Testis (tissue), 3 donors: ENCODE measurements around the gene PON3. TPM values are rescaled to one million over a fixed set of nuclear protein-coding genes. Genes with fewer than 3 reads are reported as not detected.

Experiments used
- DNase-seq: peaks from one replicate; pipeline ENCODE4 v3.0.0-alpha.2; 2019
- H3K27ac ChIP-seq, 2 donors: fragments of 200-600 bp; sonication (generic); one replicate each; pipeline ENCODE4 v1.5.1; 2019
- H3K27me3 ChIP-seq: fragments of 200-600 bp; sonication (generic); one replicate; pipeline ENCODE4 v1.5.1; 2019
- H3K36me3 ChIP-seq: fragments of 200-600 bp; sonication (generic); one replicate; pipeline ENCODE4 v1.5.1; 2017; ENCODE audit warnings: low read depth; ENCODE audit errors: missing control alignments
- H3K4me1 ChIP-seq: fragments of 200-600 bp; sonication (generic); one replicate; pipeline ENCODE4 v1.5.1; 2019
- H3K4me3 ChIP-seq, 2 donors: fragments of 200-600 bp; sonication (generic); one replicate each; pipeline ENCODE4 v1.5.1; 2017 to 2019
- H3K9me3 ChIP-seq: fragments of 200-600 bp; sonication (generic); one replicate; pipeline ENCODE4 v1.5.1; 2017
- POLR2A ChIP-seq: fragments of 450-650 bp; IDR thresholded peaks from one replicate; pipeline ENCODE4 v1.6.1; 2017; ENCODE audit warnings: antibody characterized with exemption, mild to moderate bottlenecking, moderate library complexity
- WGBS, 2 donors: methylation state at CpG; one replicate each; pipeline ENCODE4 v1.1.5; 2018; 5-methylcytosine and 5-hydroxymethylcytosine counted together
- intact Hi-C: fragments of 100-400 bp; cut with DNase I; formaldehyde crosslinking; loops from one replicate; pipeline ENCODE4 v1.15.1; 2023; ENCODE audit warnings: low total_unique reads
- polyA plus RNA-seq: library from polyadenylated mRNA; stranded (reverse); fragments of 350-450 nt; fragmentation: Illumina TruSeq; extraction: RNeasy Lipid Tissue Mini Kit (QIAGEN cat#74804); gene quantifications from one replicate; pipeline ENCODE4 v1.2.3, GENCODE V29; 2014; ENCODE audit warnings: low read depth, low replicate concordance; ENCODE audit not compliant: insufficient read depth
- total RNA-seq, 2 donors: library from RNA; depleted of rRNA; stranded (reverse); fragments of >200 nt; gene quantifications; one replicate each; pipeline ENCODE4 v1.2.3, GENCODE V29; 2016
- TF ChIP-seq, protein P1 (sequence below), 3 experiments: fragments of 450-650 bp in 2 of 3; fragments of 200-600 bp in 1 of 3; sonication (generic) in 1 of 3; IDR thresholded peaks; one replicate each; pipeline ENCODE4 v1.5.1; 2016 to 2019; ENCODE audit warnings: antibody characterized with exemption in 3 of 3, mild to moderate bottlenecking in 2 of 3, moderate library complexity in 1 of 3

The PON3 gene
- total and polyA plus RNA-seq, 3 donors from 2014 or later, result 20.9 to 53.7 (median 27.2) TPM

DNA sequence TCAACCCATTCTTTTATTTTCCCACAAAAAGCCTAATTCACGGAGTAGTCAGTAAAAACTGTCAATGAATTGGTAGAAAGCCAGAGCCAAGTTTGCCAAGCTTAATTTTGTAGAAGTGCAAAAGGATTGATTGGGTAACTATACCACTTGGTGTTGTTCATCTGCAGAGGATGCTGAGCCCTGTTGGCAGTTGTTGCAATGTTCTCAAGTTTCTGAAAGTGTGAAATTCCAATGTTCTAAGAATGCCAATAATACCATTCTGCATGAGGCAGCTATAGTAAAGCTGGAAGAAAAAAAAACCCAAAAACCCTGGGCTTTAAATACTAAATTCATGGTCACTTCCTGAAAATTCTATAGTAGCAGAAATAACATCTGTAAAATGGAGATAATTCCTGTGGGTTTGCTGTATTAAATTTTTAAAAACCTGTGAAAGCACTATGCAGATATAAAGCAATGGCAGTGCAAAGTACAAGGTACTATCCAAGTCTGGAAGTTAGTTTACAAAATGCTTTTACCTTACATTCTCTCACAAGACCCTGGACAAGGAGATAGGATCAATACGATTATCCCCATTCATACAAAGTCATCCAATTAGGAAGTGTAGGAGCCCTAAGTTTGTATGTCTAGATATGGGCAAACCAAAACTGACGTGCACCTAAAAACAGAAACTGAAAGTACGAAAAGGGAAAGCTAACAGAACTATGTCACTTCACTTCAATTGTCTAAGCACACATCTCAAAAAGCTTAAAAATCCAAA lies 65.8 kb downstream of the PON3 start:
- WGBS, 2 donors, result 61% methylated on average over 4 of the region's 4 CpGs
- DNase-seq, result no peak
- TF ChIP-seq POLR2A, result no peak
- TF ChIP-seq, protein P1, sequence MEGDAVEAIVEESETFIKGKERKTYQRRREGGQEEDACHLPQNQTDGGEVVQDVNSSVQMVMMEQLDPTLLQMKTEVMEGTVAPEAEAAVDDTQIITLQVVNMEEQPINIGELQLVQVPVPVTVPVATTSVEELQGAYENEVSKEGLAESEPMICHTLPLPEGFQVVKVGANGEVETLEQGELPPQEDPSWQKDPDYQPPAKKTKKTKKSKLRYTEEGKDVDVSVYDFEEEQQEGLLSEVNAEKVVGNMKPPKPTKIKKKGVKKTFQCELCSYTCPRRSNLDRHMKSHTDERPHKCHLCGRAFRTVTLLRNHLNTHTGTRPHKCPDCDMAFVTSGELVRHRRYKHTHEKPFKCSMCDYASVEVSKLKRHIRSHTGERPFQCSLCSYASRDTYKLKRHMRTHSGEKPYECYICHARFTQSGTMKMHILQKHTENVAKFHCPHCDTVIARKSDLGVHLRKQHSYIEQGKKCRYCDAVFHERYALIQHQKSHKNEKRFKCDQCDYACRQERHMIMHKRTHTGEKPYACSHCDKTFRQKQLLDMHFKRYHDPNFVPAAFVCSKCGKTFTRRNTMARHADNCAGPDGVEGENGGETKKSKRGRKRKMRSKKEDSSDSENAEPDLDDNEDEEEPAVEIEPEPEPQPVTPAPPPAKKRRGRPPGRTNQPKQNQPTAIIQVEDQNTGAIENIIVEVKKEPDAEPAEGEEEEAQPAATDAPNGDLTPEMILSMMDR (IDR thresholded peaks at IDR 0.05), result no peak
- H3K4me3 ChIP-seq, result no peak overlapping the region
- no peaks in the 10 kb centered on the region for H3K9me3 ChIP-seq
- intact Hi-C loops, result no loop called here
- H3K27me3 ChIP-seq, result no peaks in the 10 kb centered on the region
- no peaks in the 10 kb centered on the region for H3K4me1 ChIP-seq
- no peak overlapping the region for H3K27ac ChIP-seq
- H3K36me3 ChIP-seq, result no peaks in the 10 kb centered on the region

DNA sequence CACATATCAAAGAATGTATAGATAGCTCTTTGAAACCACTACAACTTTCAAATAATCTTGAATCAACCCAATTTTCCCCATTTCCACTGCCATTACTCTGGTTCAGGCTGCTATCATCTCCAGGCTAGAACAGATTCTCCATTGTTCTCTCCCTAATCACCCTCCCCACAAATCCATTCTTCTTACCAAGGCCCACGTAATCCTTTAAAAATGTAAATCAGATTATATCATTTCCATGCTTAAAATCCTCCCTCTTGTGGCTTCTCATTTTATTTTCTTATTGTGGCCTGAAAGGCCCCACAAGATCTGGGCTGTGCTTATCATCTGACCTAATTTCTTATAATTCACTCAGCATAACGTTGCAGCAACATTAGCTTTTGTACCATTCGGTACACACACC lies 68.8 kb downstream of the PON3 start:
- Histone ChIP-seq H3K9me3 (no peaks in the 10 kb centered on the region), H3K4me1 (no peaks in the 10 kb centered on the region), H3K27ac (no peak overlapping the region), H3K4me3 (no peak overlapping the region), H3K27me3 (no peaks in the 10 kb centered on the region), H3K36me3 (no peaks in the 10 kb centered on the region)
- WGBS, 2 donors, result 58 to 60% methylated on average over 3 of the region's 3 CpGs
- TF ChIP-seq, protein P1 (IDR thresholded peaks at IDR 0.05), result no peak
- TF ChIP-seq POLR2A, result no peak
- intact Hi-C loops, result no loop called here
- no peak for DNase-seq

DNA sequence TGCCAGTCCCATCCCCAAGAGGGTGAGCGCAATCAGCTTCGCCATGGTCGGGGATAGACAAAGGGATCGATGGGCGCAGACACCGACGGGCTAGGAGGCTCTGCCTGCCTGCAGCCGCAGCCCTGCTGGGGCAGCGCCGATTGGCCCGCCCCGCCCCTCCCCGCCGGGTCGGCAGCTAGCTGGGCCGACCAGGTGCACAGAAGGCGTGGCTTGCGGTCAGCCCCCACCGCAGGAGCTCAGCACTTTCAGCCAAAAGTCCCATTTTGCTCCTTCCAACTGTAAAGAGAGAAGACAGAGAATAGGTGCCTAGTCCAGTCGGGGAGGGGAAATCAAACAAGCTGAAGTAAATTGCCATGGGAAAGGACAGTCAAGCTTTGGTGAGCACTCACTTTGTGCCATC lies 71.7 kb downstream of the PON3 start, which contains the start of gene PON1:
PON1 (minus strand) TSS at position 102 of the 400 bp plus-strand sequence; CDS start at position 45, 57 bp downstream.
- H3K36me3 ChIP-seq, result no peaks in the 10 kb centered on the region
- no peaks in the 10 kb centered on the region for H3K4me1 ChIP-seq
- H3K27ac ChIP-seq, result no peak within 1 kb of the TSS
- H3K27me3 ChIP-seq, result no peaks in the 10 kb centered on the region
- DNase-seq, result no peak
- H3K9me3 ChIP-seq, result no peaks in the 10 kb centered on the region
- TF ChIP-seq, protein P1 (IDR thresholded peaks at IDR 0.05), result no peak
- TF ChIP-seq POLR2A, result no peak
- H3K4me3 ChIP-seq, result no peak within 1 kb of the TSS
- 22 to 48% methylated on average over 3 to 20 of the region's 20 CpGs for WGBS, 2 donors
- intact Hi-C loops, result no loop called here

DNA sequence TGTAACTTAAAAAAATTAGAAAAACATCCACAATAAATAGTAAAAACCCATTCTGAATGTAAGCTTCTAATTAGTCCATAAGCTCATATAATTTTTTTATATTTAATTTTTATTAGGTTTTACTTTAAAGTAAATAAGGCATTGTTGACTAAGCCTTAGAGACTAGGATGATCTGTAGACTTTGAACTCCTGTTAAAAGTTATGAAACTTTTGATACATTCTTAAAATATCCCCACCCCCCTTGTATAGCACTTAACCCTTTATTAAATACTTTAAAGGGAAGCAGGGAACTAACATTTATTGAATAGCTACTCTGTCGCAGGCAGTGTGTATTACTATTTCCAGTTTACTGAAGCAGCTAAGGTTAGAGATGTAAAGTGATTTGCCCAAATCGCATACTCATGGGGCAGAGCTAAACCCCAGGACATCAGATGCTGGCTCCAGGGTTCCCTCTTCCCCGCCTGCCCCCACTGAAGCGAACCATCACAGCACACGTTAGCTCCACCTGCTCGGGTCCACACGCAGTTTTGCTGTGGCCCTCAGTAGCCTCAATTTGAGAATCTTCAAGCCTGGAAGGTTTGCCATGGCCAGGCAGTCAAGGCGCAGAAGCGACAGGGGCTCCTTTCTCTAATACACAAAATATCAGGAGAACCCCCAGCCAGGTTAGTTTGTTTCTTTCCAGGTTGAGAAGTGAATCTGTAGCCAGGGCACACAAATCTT lies 72.6 kb downstream of the PON3 start:
- Histone ChIP-seq H3K27ac (no peak overlapping the region), H3K9me3 (no peaks in the 10 kb centered on the region), H3K36me3 (no peaks in the 10 kb centered on the region), H3K27me3 (no peaks in the 10 kb centered on the region), H3K4me1 (no peaks in the 10 kb centered on the region), H3K4me3 (no peak overlapping the region)
- DNase-seq, result no peak
- intact Hi-C loops, result no loop called here
- TF ChIP-seq, protein P1 (IDR thresholded peaks at IDR 0.05), result no peak
- TF ChIP-seq POLR2A, result no peak
- WGBS, 2 donors, result 75 to 78% methylated on average over 9 of the region's 9 CpGs
